Vagina (tissue), 2 donors: ENCODE measurements around the gene HDHD3.

Source experiments
- CTCF ChIP-seq, 3 experiments: fragments of 450-650 bp in 2 of 3; fragments of 200-600 bp in 1 of 3; sonication (generic) in 1 of 3; IDR thresholded peaks; one replicate each; pipeline ENCODE4 v1.5.1; 2017 to 2019; ENCODE audit warnings: antibody characterized with exemption in 3 of 3, mild to moderate bottlenecking in 2 of 3, moderate library complexity in 2 of 3
- POLR2A ChIP-seq, 2 donors: fragments of 450-650 bp; IDR thresholded peaks; one replicate each; pipeline ENCODE4 v1.6.1; 2017; ENCODE audit warnings: antibody characterized with exemption in 2 of 2, mild to moderate bottlenecking in 2 of 2, moderate library complexity in 2 of 2

DNA sequence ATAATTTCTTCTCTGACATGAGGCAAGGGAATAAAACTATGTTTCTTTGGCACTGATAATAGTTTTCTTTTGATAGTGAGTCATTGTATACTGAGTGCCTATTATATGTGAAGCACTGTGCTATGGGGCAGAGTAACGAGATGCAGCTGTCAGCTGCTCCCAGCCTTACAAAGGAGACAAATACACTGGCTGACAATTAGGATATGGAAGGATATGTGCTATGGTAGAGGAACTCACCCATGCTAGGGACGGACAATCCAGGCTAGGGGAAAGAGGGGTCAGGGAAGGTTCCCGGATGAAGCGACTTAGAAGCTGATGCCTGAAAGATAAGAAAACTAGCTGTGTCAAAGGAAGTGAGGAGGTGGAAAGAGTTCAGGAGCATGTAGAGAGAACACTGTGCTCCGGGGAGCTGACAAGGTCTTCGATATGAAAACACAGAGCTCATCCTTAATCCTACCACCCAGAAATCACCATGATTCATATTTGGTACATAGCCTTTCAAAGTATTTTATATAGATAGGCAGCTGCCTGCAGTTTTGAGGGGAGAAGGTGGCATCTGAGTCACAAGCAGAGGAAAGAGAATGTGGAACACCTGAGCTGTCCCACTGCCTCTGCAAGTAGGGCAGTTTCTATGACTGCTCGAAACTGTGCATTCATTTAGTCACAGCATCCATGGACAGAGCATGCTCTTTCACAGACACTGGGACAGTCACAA, 15.3 kb downstream of the HDHD3 start:
- TF ChIP-seq POLR2A (IDR thresholded peaks at IDR 0.05): no peak
- no peak for TF ChIP-seq CTCF (IDR thresholded peaks at IDR 0.05)
